Calu3 (cell line): Measurements from ENCODE around the gene ASTN2. TPM values are rescaled to one million over a fixed set of nuclear protein-coding genes. Genes with fewer than 3 reads are reported as not detected.

ENCODE experiments used
- BruUV-seq: library from RNA; stranded (reverse); fragments of 400-500 nt; replicated peaks from 2 replicates; lab custom pipeline; 2021; lab: Mats Ljungman, UMichigan
- CTCF ChIA-PET: fragments of 300-600 bp; sonication (Branson Sonifier 250); formaldehyde crosslinking; loops from one replicate; lab custom pipeline; 2022; ENCODE audit warnings: antibody characterized with exemption; lab: Charles Lee
- DNase-seq: peaks from one replicate; pipeline ENCODE4 v3.0.0; 2022
- H3K27ac Mint-ChIP-seq: one replicate; pipeline ENCODE4 v1.8.0; 2022; ENCODE audit warnings: mixed read lengths; ENCODE audit not compliant: unreplicated experiment
- H3K27me3 Mint-ChIP-seq: one replicate; pipeline ENCODE4 v1.8.0; 2022; ENCODE audit warnings: mixed read lengths; ENCODE audit not compliant: unreplicated experiment
- H3K36me3 Mint-ChIP-seq: one replicate; pipeline ENCODE4 v1.8.0; 2022; ENCODE audit warnings: mild to moderate bottlenecking, moderate library complexity, mixed read lengths; ENCODE audit not compliant: insufficient read depth, unreplicated experiment
- H3K4me1 Mint-ChIP-seq: one replicate; pipeline ENCODE4 v1.8.0; 2022; ENCODE audit warnings: mild to moderate bottlenecking, low read depth, mixed read lengths; ENCODE audit not compliant: unreplicated experiment
- H3K4me3 Mint-ChIP-seq: one replicate; pipeline ENCODE4 v1.8.0; 2022; ENCODE audit warnings: mild to moderate bottlenecking, low read depth, moderate library complexity, mixed read lengths; ENCODE audit not compliant: unreplicated experiment
- H3K9me3 Mint-ChIP-seq: one replicate; pipeline ENCODE4 v1.8.0; 2022; ENCODE audit warnings: low read depth, mixed read lengths; ENCODE audit not compliant: unreplicated experiment
- CTCF ChIP-seq: fragments of 200-600 bp; IDR thresholded peaks from one replicate; pipeline ENCODE4 v1.8.0; 2022; ENCODE audit warnings: antibody characterized with exemption; ENCODE audit not compliant: unreplicated experiment
- intact Hi-C: fragments of 100-400 bp; cut with micrococcal nuclease; formaldehyde crosslinking; loops from one replicate; pipeline ENCODE4 v1.10.0; 2022; ENCODE audit not compliant: unreplicated experiment
- total RNA-seq: library from RNA; stranded (reverse); gene quantifications from 2 replicates; pipeline ENCODE4 v1.2.3, GENCODE V29; 2022

The ASTN2 gene
- total RNA-seq, 1 experiment from 2014 or later = 1.7 TPM

- CTCF ChIA-PET = no interaction called here
- Mint-ChIP-seq H3K36me3 (no peaks in the 10 kb centered on the region), H3K4me3 (no peak overlapping the region), H3K27me3 (peaks cover 18% of the 10 kb centered on the region), H3K27ac (no peak overlapping the region), H3K4me1 (no peaks in the 10 kb centered on the region), H3K9me3 (peaks cover 9% of the 10 kb centered on the region)
- BruUV-seq = no TSS peak
- TF ChIP-seq CTCF = no peak
- no peak for DNase-seq
- intact Hi-C loops = no loop called here
Observed at GRCh38 chr9:116504893-116505480, 909.9 kb downstream of the ASTN2 start.

- no TSS peak for BruUV-seq
- no peak overlapping the region for H3K4me3 Mint-ChIP-seq
- H3K36me3 Mint-ChIP-seq = no peaks in the 10 kb centered on the region
- peaks cover 18% of the 10 kb centered on the region for H3K27me3 Mint-ChIP-seq
- intact Hi-C loops = no loop called here
- no peak overlapping the region for H3K27ac Mint-ChIP-seq
- H3K9me3 Mint-ChIP-seq = peaks cover 9% of the 10 kb centered on the region
- H3K4me1 Mint-ChIP-seq = no peaks in the 10 kb centered on the region
- no peak for DNase-seq
- CTCF ChIA-PET = no interaction called here
- no peak for TF ChIP-seq CTCF
Observed at GRCh38 chr9:116504081-116504480, 910.8 kb downstream of the ASTN2 start.

- CTCF ChIA-PET = no interaction called here
- DNase-seq = no peak
Observed at GRCh38 chr9:116502746-116503145, 912.1 kb downstream of the ASTN2 start.

GRCh38 chr9:116501871-116502270, 913.0 kb downstream of the ASTN2 start:
- intact Hi-C loops = no loop called here
- no peak for DNase-seq
- H3K36me3 Mint-ChIP-seq = no peaks in the 10 kb centered on the region
- H3K27me3 Mint-ChIP-seq = peaks cover 18% of the 10 kb centered on the region
- H3K9me3 Mint-ChIP-seq = peaks cover 9% of the 10 kb centered on the region
- no TSS peak for BruUV-seq
- no peak for TF ChIP-seq CTCF
- no peak overlapping the region for H3K4me3 Mint-ChIP-seq
- no peak overlapping the region for H3K27ac Mint-ChIP-seq
- CTCF ChIA-PET = no interaction called here
- H3K4me1 Mint-ChIP-seq = no peaks in the 10 kb centered on the region

More at GRCh38 chr9:116502746-116503145, 912.1 kb downstream of the ASTN2 start:
- Mint-ChIP-seq H3K9me3 (peaks cover 9% of the 10 kb centered on the region), H3K4me3 (no peak overlapping the region), H3K27me3 (peaks cover 18% of the 10 kb centered on the region), H3K4me1 (no peaks in the 10 kb centered on the region), H3K27ac (no peak overlapping the region), H3K36me3 (no peaks in the 10 kb centered on the region)
- intact Hi-C loops = no loop called here
- no TSS peak for BruUV-seq
- no peak for TF ChIP-seq CTCF
